Activated T-cell treated with anti-CD3 and anti-CD28 coated beads, Interleukin-2, amount 50 U/mL, for 72 hours (primary cell): ENCODE data around the gene ALB. TPM values are rescaled to one million over a fixed set of nuclear protein-coding genes. Genes with fewer than 3 reads are reported as not detected.

Experiments used
- ATAC-seq, 2 donors: fragments of 150-1000 bp; cut with Tn5 transposase; replicated peaks in 1 of 2; 2 replicates each; pipeline ENCODE4 v1.10.0; 2021; ENCODE audit warnings: moderate library complexity in 2 of 2, mild to moderate bottlenecking in 1 of 2
- DNase-seq, 2 donors: peaks; one replicate each; pipeline ENCODE4 v3.0.0; 2021 to 2022; ENCODE audit warnings: mixed read lengths in 1 of 2
- H3K27ac Mint-ChIP-seq: one replicate; pipeline ENCODE4 v1.8.0; 2022; ENCODE audit warnings: mild to moderate bottlenecking, moderate library complexity, mixed read lengths
- H3K27me3 Mint-ChIP-seq: one replicate; pipeline ENCODE4 v1.8.0; 2022; ENCODE audit warnings: low read depth, mixed read lengths
- H3K36me3 Mint-ChIP-seq, 2 donors: one replicate each; pipeline ENCODE4 v1.8.0; 2022; ENCODE audit warnings: mixed read lengths in 2 of 2, mild to moderate bottlenecking in 1 of 2; ENCODE audit not compliant: insufficient read depth in 2 of 2
- H3K4me1 Mint-ChIP-seq: one replicate; pipeline ENCODE4 v1.8.0; 2022; ENCODE audit warnings: low read depth, mixed read lengths
- H3K4me3 Mint-ChIP-seq, 2 donors: one replicate each; pipeline ENCODE4 v1.8.0; 2022; ENCODE audit warnings: mild to moderate bottlenecking in 2 of 2, mixed read lengths in 2 of 2, moderate library complexity in 2 of 2
- H3K9me3 Mint-ChIP-seq, 2 donors: one replicate each; pipeline ENCODE4 v1.8.0; 2022; ENCODE audit warnings: mixed read lengths in 2 of 2
- total RNA-seq, 2 donors: library from RNA; stranded (reverse); gene quantifications; one replicate each; pipeline ENCODE4 v1.2.3, GENCODE V29; 2022

The ALB gene
- total RNA-seq, 2 donors from 2014 or later: 0.42 TPM; not detected in 1

DNA sequence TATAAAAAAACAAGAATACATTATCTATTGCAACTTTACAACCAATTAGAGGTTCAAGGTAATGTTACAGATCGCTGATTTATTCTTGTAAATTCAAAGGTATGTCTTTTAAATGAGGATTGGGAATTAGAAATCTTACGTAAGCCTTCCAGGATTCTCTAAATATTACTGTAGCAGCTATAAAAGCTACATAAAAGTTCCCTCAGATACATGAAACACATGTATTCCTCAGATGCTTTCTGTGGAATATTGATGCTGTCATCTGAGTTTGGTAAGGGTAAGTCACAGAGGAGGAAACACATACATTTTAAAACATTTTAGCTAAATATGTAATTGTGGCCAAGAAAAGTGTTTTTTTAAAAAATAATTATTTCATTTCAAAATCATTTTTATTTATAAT is 35.4 kb downstream of the ALB start:
- Mint-ChIP-seq H3K9me3 (no peaks in the 10 kb centered on the region), H3K36me3 (no peaks in the 10 kb centered on the region), H3K27me3 (no peaks in the 10 kb centered on the region), H3K4me1 (no peaks in the 10 kb centered on the region), H3K27ac (no peak overlapping the region), H3K4me3 (no peak overlapping the region)
- ATAC-seq: no peak
- no peak for DNase-seq

DNA sequence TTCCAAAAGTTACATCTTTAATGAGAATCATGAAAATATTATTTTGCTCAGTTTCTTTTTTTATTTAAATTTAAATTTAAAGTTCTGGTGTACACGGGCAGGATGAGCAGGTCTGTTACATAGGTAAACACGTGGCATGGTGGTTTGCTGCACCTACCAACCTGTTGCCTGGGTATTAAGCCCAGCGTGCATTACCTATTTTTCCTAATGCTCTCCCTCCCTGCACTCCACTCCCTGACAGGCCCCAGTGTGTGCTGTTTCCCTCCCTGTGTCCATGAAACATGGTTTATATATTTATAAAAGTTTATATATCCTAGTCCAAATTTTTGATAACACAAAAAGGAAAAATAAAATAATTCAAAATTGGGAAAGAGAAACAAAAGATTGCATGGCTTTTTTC is 35.9 kb downstream of the ALB start:
- ATAC-seq: no peak
- Mint-ChIP-seq H3K27ac (no peak overlapping the region), H3K9me3 (no peaks in the 10 kb centered on the region), H3K36me3 (no peaks in the 10 kb centered on the region), H3K4me3 (no peak overlapping the region), H3K27me3 (no peaks in the 10 kb centered on the region), H3K4me1 (no peaks in the 10 kb centered on the region)
- no peak for DNase-seq

DNA sequence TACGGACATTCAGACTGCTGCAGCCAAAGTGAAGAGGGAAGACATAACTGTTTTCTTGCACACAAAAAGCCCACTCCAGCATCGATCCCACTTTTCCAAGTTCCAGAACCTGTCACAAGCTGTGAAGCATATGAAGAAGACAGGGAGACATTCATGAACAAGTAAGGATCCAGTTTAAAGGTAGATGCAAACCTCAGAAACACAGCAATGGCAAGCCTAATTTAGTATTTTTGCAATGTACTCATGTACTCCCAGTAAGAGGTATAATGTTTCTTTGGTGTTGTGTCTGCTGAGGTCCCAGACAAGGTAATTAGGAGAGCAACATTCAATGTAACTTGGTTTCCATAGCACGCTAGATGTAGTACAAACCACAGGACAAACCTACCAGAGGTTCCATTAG is 36.6 kb downstream of the ALB start:
- DNase-seq (no peak), ATAC-seq (no peak)
- Mint-ChIP-seq H3K4me3 (no peak overlapping the region), H3K9me3 (no peaks in the 10 kb centered on the region), H3K27ac (no peak overlapping the region), H3K4me1 (no peaks in the 10 kb centered on the region), H3K27me3 (no peaks in the 10 kb centered on the region), H3K36me3 (no peaks in the 10 kb centered on the region)

DNA sequence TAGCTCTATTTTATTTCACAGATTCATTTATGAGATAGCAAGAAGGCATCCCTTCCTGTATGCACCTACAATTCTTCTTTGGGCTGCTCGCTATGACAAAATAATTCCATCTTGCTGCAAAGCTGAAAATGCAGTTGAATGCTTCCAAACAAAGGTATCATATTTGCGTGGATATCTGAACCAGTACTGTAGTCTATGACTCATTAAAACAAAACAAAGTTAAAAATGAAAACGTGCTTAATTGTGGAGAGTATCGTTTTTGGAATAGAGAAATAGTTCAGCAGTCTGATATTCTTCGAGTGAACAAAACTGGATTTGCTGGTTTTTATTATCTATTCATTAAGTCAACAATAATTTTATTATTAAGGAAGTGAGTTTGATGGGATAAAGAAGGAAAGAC is 38.2 kb downstream of the ALB start:
- H3K4me1 Mint-ChIP-seq: no peaks in the 10 kb centered on the region
- no peak overlapping the region for H3K4me3 Mint-ChIP-seq
- no peaks in the 10 kb centered on the region for H3K9me3 Mint-ChIP-seq
- no peaks in the 10 kb centered on the region for H3K36me3 Mint-ChIP-seq
- no peak for ATAC-seq
- H3K27me3 Mint-ChIP-seq: peaks cover under 1% of the 10 kb centered on the region
- no peak overlapping the region for H3K27ac Mint-ChIP-seq
- no peak for DNase-seq

DNA sequence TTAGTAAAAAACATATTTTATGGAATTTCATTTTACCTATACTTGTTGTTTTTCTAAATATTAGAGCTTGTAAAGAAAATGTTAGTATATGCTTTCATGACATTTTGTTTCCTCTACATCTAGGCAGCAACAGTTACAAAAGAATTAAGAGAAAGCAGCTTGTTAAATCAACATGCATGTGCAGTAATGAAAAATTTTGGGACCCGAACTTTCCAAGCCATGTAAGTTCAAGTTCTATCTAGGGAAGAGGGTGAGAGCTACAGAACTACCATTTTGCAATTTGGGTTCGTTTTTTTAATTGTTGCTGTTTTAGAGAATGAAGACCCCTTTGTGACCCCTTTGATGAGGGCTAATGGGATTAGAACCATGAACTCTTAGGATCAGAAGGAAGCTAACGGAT is 39.1 kb downstream of the ALB start:
- Mint-ChIP-seq H3K27me3 (peaks cover 6% of the 10 kb centered on the region), H3K36me3 (no peaks in the 10 kb centered on the region), H3K4me3 (no peak overlapping the region), H3K4me1 (no peaks in the 10 kb centered on the region), H3K27ac (no peak overlapping the region), H3K9me3 (no peaks in the 10 kb centered on the region)
- DNase-seq (no peak), ATAC-seq (no peak)

DNA sequence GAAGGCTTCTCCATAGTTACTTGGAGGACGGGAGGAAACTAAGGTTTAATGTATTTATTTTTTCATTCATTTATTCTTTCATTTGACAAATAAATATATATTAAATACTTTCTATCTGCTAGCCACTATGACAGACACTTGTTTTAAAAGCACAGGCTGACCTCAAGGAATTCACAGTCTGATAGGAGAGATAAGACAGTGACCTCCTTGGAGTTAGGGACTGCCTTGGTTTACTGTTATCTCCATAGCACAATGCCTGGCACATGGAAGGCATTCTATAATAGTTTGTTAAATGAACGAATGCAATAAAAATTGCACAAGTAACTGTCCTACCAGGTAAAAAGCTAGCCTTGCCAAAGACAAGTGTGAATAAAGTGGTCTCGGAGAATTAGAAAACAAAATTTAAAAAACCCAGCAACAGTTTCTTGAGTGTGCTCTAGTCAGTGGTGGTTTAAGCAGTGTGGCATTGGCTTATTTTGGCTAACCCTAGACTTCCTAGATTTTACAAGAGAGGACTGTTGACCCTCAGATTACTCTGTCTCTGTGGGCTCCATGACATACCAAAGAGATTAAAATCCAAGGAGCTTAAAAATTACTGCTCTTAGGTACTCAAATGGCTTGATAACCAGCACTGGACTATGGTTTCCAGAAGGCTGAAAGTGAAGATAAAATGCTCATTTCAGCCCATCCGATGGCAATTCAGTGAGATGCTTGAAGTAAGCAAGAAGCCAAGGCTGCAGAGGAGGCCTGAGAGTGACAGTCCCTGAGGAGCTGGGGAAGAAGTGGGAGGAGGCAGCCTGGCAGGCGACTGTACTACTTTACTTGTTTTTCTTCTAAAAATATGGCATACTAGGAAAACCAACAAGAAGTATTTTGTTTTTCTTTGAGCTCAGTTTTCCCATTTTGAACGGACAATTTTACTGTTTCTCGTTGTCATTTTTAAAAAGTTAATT is 41.6 kb downstream of the ALB start:
- no peak overlapping the region for H3K4me3 Mint-ChIP-seq
- no peaks in the 10 kb centered on the region for H3K4me1 Mint-ChIP-seq
- no peak for ATAC-seq
- no peak overlapping the region for H3K27ac Mint-ChIP-seq
- no peak for DNase-seq
- H3K9me3 Mint-ChIP-seq: no peaks in the 10 kb centered on the region
- no peaks in the 10 kb centered on the region for H3K36me3 Mint-ChIP-seq
- H3K27me3 Mint-ChIP-seq: peaks cover 6% of the 10 kb centered on the region

DNA sequence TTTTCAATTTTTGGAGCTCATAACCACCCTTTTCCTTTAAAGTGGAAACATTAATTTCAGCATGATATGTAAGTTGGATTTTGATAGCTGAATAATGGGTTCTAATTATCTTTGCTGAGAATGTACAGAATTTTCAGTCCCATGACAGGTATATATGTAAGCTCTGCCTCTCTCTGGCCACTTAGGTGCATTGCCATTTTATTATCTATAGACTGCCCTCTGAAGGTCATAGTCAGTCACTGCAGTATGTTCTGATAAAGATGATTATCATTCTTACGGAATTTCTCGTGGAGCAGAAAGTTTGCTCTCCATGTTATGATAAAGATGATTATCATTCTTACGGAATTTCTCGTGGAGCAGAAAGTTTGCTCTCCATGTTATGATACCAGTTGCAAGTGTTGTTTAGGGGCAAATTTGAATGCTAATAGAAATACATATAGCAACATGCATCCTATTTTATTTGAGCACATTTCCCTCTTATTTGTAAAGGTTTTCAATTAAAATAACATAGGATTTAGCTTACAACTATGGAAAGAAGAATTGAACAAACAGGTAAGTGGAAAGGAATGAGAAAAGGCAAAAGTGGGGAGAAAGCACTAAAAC is 42.4 kb downstream of the ALB start:
- peak; percentile 55 to 71 for ATAC-seq
- H3K36me3 Mint-ChIP-seq: no peaks in the 10 kb centered on the region

DNA sequence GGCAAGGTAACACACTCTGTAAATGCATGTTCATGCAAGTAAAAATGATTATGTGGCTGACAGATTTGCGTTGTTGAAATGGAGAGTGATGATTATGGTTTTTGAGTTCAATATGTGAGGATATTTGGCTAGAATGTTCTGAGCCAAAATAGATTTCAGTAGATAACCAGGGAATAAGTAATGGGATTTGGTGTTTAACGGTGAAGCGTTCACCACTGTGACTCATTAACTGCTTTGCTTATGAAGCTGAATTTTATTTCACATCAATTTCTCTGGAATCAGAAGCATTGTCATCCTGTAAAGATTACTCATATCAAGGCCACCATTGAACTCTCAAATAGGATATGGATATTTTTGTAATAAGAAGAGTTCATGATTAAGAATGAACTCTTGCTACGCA is 43.6 kb downstream of the ALB start:
- no peak overlapping the region for H3K4me3 Mint-ChIP-seq
- DNase-seq: no peak
- no peaks in the 10 kb centered on the region for H3K4me1 Mint-ChIP-seq
- H3K36me3 Mint-ChIP-seq: no peaks in the 10 kb centered on the region
- no peak overlapping the region for H3K27ac Mint-ChIP-seq
- H3K27me3 Mint-ChIP-seq: peaks cover 6% of the 10 kb centered on the region
- peak in 1 of 2 donors; percentile 19 for ATAC-seq
- H3K9me3 Mint-ChIP-seq: no peaks in the 10 kb centered on the region

More for the DNA sequence above, 42.4 kb downstream of the ALB start:
- H3K4me3 Mint-ChIP-seq: no peak overlapping the region
- peaks cover 6% of the 10 kb centered on the region for H3K27me3 Mint-ChIP-seq
- H3K4me1 Mint-ChIP-seq: no peaks in the 10 kb centered on the region
- no peak overlapping the region for H3K27ac Mint-ChIP-seq
- no peak for DNase-seq
- H3K9me3 Mint-ChIP-seq: no peaks in the 10 kb centered on the region

DNA sequence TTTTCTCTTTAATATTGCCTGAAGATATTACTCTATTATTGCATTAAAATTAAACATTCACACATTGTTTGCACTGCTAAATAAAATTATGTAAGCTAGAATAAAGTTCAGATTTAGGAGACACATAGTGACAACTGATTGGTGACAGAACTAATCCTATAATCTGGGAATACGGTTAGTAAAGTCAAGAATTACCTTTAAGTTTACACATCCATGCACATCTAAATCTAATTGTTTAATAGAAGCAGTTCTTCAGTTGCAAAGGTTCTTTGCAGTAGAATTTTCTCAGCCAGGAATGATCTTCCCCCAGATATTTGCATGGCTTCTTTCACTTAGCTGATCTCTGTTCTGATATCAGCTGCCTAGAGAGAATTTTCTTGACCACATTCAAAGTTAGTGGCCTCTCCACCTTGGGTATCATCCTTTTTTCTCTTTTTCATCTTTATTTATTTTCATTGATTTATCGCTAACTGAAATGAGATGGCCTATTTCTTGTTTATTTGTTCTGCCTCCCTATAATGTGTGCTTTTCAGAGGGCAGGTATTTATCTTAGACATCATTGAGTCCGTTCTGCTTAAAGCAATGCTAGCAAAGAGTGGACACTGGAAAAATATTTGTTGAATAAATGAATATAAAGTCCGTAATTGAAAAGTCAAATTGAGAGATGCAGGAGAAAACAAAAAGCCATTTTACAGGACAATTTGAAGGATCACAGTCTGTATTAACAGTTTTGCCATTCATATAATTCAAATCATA is 44.5 kb downstream of the ALB start:
- Mint-ChIP-seq H3K9me3 (no peaks in the 10 kb centered on the region), H3K4me1 (no peaks in the 10 kb centered on the region), H3K4me3 (no peak overlapping the region), H3K27me3 (peaks cover 6% of the 10 kb centered on the region), H3K27ac (no peak overlapping the region), H3K36me3 (no peaks in the 10 kb centered on the region)
- DNase-seq (no peak), ATAC-seq (no peak)

DNA sequence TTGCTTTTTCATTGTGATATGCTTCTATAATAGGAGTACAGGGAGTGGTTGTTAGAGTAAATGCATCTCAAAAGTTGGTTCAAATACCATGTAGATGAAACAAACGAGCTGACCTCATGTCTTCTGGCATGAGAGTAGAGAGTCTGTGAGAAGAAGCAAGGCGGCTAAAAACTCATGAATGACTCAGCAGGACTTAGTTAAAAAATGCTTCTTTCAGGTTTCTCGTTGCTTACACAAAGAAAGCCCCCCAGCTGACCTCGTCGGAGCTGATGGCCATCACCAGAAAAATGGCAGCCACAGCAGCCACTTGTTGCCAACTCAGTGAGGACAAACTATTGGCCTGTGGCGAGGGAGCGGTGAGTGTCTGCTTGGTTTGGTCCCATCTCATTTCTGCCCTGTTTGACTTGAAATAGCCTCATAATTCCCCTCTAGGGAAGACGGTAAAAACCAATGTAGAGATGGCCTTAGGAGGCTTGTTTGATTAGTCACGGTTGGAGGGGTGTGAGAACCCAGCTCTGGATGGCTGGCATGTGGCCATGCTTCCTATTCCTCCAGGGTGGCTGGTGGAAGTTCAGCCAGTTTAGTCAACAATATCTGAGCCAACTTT is 46.4 kb downstream of the ALB start:
- Mint-ChIP-seq H3K27me3 (peaks cover 6% of the 10 kb centered on the region), H3K4me1 (no peaks in the 10 kb centered on the region), H3K27ac (no peak overlapping the region), H3K4me3 (no peak overlapping the region), H3K36me3 (no peaks in the 10 kb centered on the region), H3K9me3 (no peaks in the 10 kb centered on the region)
- ATAC-seq (no peak), DNase-seq (no peak)

DNA sequence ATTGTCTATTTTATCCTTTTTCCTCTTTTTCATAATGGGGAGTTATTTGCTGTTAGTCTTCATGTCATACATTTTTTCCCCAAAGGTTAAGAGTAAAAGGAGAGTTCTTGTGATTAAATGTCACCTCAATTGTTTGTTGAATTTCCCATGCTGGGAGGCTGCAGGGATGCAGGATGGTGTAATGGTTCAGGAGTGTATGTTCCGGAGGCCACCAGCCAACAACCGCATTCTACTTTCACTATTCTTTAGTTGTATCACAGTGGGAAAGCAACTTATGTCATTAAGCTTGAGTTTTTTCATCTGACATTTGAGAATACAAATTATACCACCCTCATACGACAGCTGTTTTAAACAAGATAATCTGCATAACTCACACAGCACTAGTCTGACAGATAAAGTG is 47.3 kb downstream of the ALB start:
- Mint-ChIP-seq H3K27ac (no peak overlapping the region), H3K27me3 (peaks cover 6% of the 10 kb centered on the region), H3K9me3 (no peaks in the 10 kb centered on the region), H3K4me1 (no peaks in the 10 kb centered on the region), H3K4me3 (no peak overlapping the region), H3K36me3 (no peaks in the 10 kb centered on the region)
- DNase-seq (no peak), ATAC-seq (no peak)

DNA sequence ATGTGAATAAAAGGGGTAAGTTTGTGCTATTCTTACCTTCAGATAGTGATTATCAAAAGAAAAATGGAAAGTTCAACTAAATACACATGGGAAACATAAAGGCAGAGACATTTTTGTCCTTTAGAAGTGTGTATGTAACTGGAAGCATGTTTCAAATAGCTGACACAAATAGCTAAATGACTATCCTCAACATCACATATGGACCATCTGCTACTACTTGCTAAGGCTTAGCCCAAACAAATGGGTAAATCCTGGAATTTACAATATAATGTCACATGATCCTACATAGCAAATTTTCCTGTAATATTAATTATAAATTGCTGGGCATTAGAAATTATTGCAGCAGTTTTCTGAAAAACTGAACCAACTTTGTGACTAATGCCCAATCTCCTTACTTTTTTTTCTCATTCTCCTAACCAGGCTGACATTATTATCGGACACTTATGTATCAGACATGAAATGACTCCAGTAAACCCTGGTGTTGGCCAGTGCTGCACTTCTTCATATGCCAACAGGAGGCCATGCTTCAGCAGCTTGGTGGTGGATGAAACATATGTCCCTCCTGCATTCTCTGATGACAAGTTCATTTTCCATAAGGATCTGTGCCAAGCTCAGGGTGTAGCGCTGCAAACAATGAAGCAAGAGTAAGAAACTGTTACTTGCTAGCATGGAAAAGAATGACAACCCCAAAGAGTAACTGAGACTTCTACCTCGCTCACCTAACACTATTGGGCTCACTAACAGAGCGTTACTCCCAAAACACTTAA is 48.1 kb downstream of the ALB start:
- H3K4me1 Mint-ChIP-seq: no peaks in the 10 kb centered on the region
- DNase-seq: no peak
- H3K9me3 Mint-ChIP-seq: no peaks in the 10 kb centered on the region
- no peak for ATAC-seq
- no peak overlapping the region for H3K27ac Mint-ChIP-seq
- H3K4me3 Mint-ChIP-seq: no peak overlapping the region
- no peaks in the 10 kb centered on the region for H3K36me3 Mint-ChIP-seq
- peaks cover 6% of the 10 kb centered on the region for H3K27me3 Mint-ChIP-seq
